Stimulated activated naive B cell treated with anti-CD40 and anti-IgM and Interleukin-4, amounts not matched to agents 10 μg/mL and 1 μg/mL and 100 μg/mL, for 72 hours (primary cell): Measurements from ENCODE around the gene ZFAND3.

Experiments
- ATAC-seq, 2 donors: fragments of 150-1000 bp; cut with Tn5 transposase; replicated peaks; 2 replicates each; pipeline ENCODE4 v1.10.0; 2021; ENCODE audit warnings: moderate library complexity in 1 of 2
- DNase-seq: peaks from one replicate; pipeline ENCODE4 v3.0.0; 2021
- H3K27ac Mint-ChIP-seq: one replicate; pipeline ENCODE4 v1.8.0; 2022; ENCODE audit warnings: mild to moderate bottlenecking, mixed read lengths
- H3K27me3 Mint-ChIP-seq, 2 donors: one replicate each; pipeline ENCODE4 v1.8.0; 2022; ENCODE audit warnings: mixed read lengths in 2 of 2
- H3K36me3 Mint-ChIP-seq, 2 donors: one replicate each; pipeline ENCODE4 v1.8.0; 2022; ENCODE audit warnings: mixed read lengths in 2 of 2, mild to moderate bottlenecking in 1 of 2
- H3K4me1 Mint-ChIP-seq, 2 donors: one replicate each; pipeline ENCODE4 v1.8.0; 2022; ENCODE audit warnings: mixed read lengths in 2 of 2, mild to moderate bottlenecking in 1 of 2
- H3K4me3 Mint-ChIP-seq, 2 donors: one replicate each; pipeline ENCODE4 v1.8.0; 2022; ENCODE audit warnings: mild to moderate bottlenecking in 2 of 2, mixed read lengths in 2 of 2, moderate library complexity in 1 of 2
- H3K9me3 Mint-ChIP-seq, 2 donors: one replicate each; pipeline ENCODE4 v1.8.0; 2022; ENCODE audit warnings: mixed read lengths in 2 of 2, mild to moderate bottlenecking in 1 of 2

ZFAND3 gene

GRCh38 chr6:38065734-38066305 is 246.3 kb downstream of the ZFAND3 start:
- peaks cover 21 to 45% of the 10 kb centered on the region in 2 donors for H3K36me3 Mint-ChIP-seq
- H3K9me3 Mint-ChIP-seq: no peaks in the 10 kb centered on the region
- peaks cover 24 to 45% of the 10 kb centered on the region in 2 donors for H3K4me1 Mint-ChIP-seq
- no peak overlapping the region for H3K4me3 Mint-ChIP-seq
- ATAC-seq: peak; percentile 48 to 53
- no peak for DNase-seq
- H3K27ac Mint-ChIP-seq: no peak overlapping the region
- H3K27me3 Mint-ChIP-seq: no peaks in the 10 kb centered on the region

GRCh38 chr6:38067263-38067980 is 247.9 kb downstream of the ZFAND3 start:
- H3K9me3 Mint-ChIP-seq: no peaks in the 10 kb centered on the region
- no peaks in the 10 kb centered on the region for H3K27me3 Mint-ChIP-seq
- H3K36me3 Mint-ChIP-seq: peaks cover 13 to 39% of the 10 kb centered on the region in 2 donors
- DNase-seq (no peak), ATAC-seq (no peak)
- no peak overlapping the region for H3K4me3 Mint-ChIP-seq
- H3K27ac Mint-ChIP-seq: peak overlapping the region; percentile 81
- H3K4me1 Mint-ChIP-seq: peaks cover 26 to 50% of the 10 kb centered on the region in 2 donors

GRCh38 chr6:38068854-38069590 is 249.5 kb downstream of the ZFAND3 start:
- Mint-ChIP-seq H3K36me3 (peaks cover 12 to 32% of the 10 kb centered on the region in 2 donors), H3K4me3 (no peak overlapping the region), H3K27me3 (no peaks in the 10 kb centered on the region), H3K27ac (peak overlapping the region; percentile 57), H3K4me1 (peaks cover 23 to 56% of the 10 kb centered on the region in 2 donors), H3K9me3 (no peaks in the 10 kb centered on the region)
- DNase-seq (no peak), ATAC-seq (no peak)

GRCh38 chr6:38077488-38078030 is 258.0 kb downstream of the ZFAND3 start:
- H3K9me3 Mint-ChIP-seq: peaks cover 0 to 1% of the 10 kb centered on the region in 2 donors
- H3K4me3 Mint-ChIP-seq: peak overlapping the region in 1 of 2 donors; percentile 14
- no peaks in the 10 kb centered on the region for H3K27me3 Mint-ChIP-seq
- H3K36me3 Mint-ChIP-seq: peaks cover 22 to 34% of the 10 kb centered on the region in 2 donors
- no peak for DNase-seq
- peak; percentile 51 to 74 for ATAC-seq
- peak overlapping the region; percentile 22 for H3K27ac Mint-ChIP-seq
- peaks cover 15 to 31% of the 10 kb centered on the region in 2 donors for H3K4me1 Mint-ChIP-seq

- Mint-ChIP-seq H3K36me3 (peaks cover 23 to 36% of the 10 kb centered on the region in 2 donors), H3K9me3 (peaks cover 0 to 1% of the 10 kb centered on the region in 2 donors), H3K4me3 (no peak overlapping the region), H3K27me3 (no peaks in the 10 kb centered on the region), H3K27ac (no peak overlapping the region), H3K4me1 (peaks cover 15 to 30% of the 10 kb centered on the region in 2 donors)
- DNase-seq: no peak
- no peak for ATAC-seq
Measured at GRCh38 chr6:38078671-38079070, 259.1 kb downstream of the ZFAND3 start.

- no peaks in the 10 kb centered on the region for H3K27me3 Mint-ChIP-seq
- H3K27ac Mint-ChIP-seq: no peak overlapping the region
- no peak overlapping the region for H3K4me3 Mint-ChIP-seq
- H3K36me3 Mint-ChIP-seq: peaks cover 24 to 38% of the 10 kb centered on the region in 2 donors
- H3K9me3 Mint-ChIP-seq: peaks cover 0 to 1% of the 10 kb centered on the region in 2 donors
- peaks cover 15 to 30% of the 10 kb centered on the region in 2 donors for H3K4me1 Mint-ChIP-seq
- DNase-seq (no peak), ATAC-seq (no peak)
Measured at GRCh38 chr6:38079107-38079506, 259.6 kb downstream of the ZFAND3 start.

- DNase-seq: no peak
- no peak for ATAC-seq
- Mint-ChIP-seq H3K9me3 (peaks cover 0 to 1% of the 10 kb centered on the region in 2 donors), H3K27me3 (no peaks in the 10 kb centered on the region), H3K4me1 (peaks cover 15 to 30% of the 10 kb centered on the region in 2 donors), H3K27ac (no peak overlapping the region), H3K4me3 (no peak overlapping the region), H3K36me3 (peaks cover 25 to 42% of the 10 kb centered on the region in 2 donors)
Measured at GRCh38 chr6:38079537-38079936, 260.0 kb downstream of the ZFAND3 start.

GRCh38 chr6:38080360-38080759 is 260.8 kb downstream of the ZFAND3 start:
- ATAC-seq (no peak), DNase-seq (no peak)
- Mint-ChIP-seq H3K36me3 (peaks cover 22 to 43% of the 10 kb centered on the region in 2 donors), H3K27ac (no peak overlapping the region), H3K27me3 (no peaks in the 10 kb centered on the region), H3K4me3 (no peak overlapping the region), H3K4me1 (peaks cover 13 to 30% of the 10 kb centered on the region in 2 donors), H3K9me3 (no peaks in the 10 kb centered on the region)

GRCh38 chr6:38080889-38081288 is 261.4 kb downstream of the ZFAND3 start:
- H3K4me1 Mint-ChIP-seq: peaks cover 13 to 30% of the 10 kb centered on the region in 2 donors
- no peaks in the 10 kb centered on the region for H3K27me3 Mint-ChIP-seq
- DNase-seq (no peak), ATAC-seq (no peak)
- no peak overlapping the region for H3K27ac Mint-ChIP-seq
- H3K9me3 Mint-ChIP-seq: no peaks in the 10 kb centered on the region
- H3K4me3 Mint-ChIP-seq: no peak overlapping the region
- peaks cover 22 to 47% of the 10 kb centered on the region in 2 donors for H3K36me3 Mint-ChIP-seq

- no peak for DNase-seq
- H3K4me3 Mint-ChIP-seq: no peak overlapping the region
- peak overlapping the region; percentile 17 for H3K27ac Mint-ChIP-seq
- H3K4me1 Mint-ChIP-seq: peaks cover 3 to 12% of the 10 kb centered on the region in 2 donors
- H3K27me3 Mint-ChIP-seq: no peaks in the 10 kb centered on the region
- H3K9me3 Mint-ChIP-seq: no peaks in the 10 kb centered on the region
- peaks cover 40 to 64% of the 10 kb centered on the region in 2 donors for H3K36me3 Mint-ChIP-seq
- ATAC-seq: no peak
Measured at GRCh38 chr6:38085031-38085430, 265.5 kb downstream of the ZFAND3 start.

GRCh38 chr6:38086346-38086745 is 266.8 kb downstream of the ZFAND3 start:
- Mint-ChIP-seq H3K9me3 (no peaks in the 10 kb centered on the region), H3K27ac (no peak overlapping the region), H3K27me3 (no peaks in the 10 kb centered on the region), H3K36me3 (peaks cover 40 to 57% of the 10 kb centered on the region in 2 donors), H3K4me3 (no peak overlapping the region), H3K4me1 (peaks cover 0 to 12% of the 10 kb centered on the region in 2 donors)
- DNase-seq: no peak
- ATAC-seq: no peak

GRCh38 chr6:38088010-38088409 is 268.5 kb downstream of the ZFAND3 start:
- H3K9me3 Mint-ChIP-seq: no peaks in the 10 kb centered on the region
- no peak overlapping the region for H3K4me3 Mint-ChIP-seq
- ATAC-seq (no peak), DNase-seq (no peak)
- peaks cover 0 to 12% of the 10 kb centered on the region in 2 donors for H3K4me1 Mint-ChIP-seq
- no peaks in the 10 kb centered on the region for H3K27me3 Mint-ChIP-seq
- H3K36me3 Mint-ChIP-seq: peaks cover 37 to 48% of the 10 kb centered on the region in 2 donors
- peak overlapping the region; percentile 26 for H3K27ac Mint-ChIP-seq

GRCh38 chr6:38088829-38089228 is 269.3 kb downstream of the ZFAND3 start:
- Mint-ChIP-seq H3K4me1 (peaks cover 0 to 8% of the 10 kb centered on the region in 2 donors), H3K4me3 (no peak overlapping the region), H3K9me3 (no peaks in the 10 kb centered on the region), H3K27me3 (no peaks in the 10 kb centered on the region), H3K27ac (no peak overlapping the region), H3K36me3 (peaks cover 32 to 42% of the 10 kb centered on the region in 2 donors)
- no peak for ATAC-seq
- no peak for DNase-seq

- no peaks in the 10 kb centered on the region for H3K9me3 Mint-ChIP-seq
- no peak overlapping the region for H3K27ac Mint-ChIP-seq
- H3K4me1 Mint-ChIP-seq: peaks cover 3 to 11% of the 10 kb centered on the region in 2 donors
- H3K36me3 Mint-ChIP-seq: peaks cover 24 to 25% of the 10 kb centered on the region in 2 donors
- no peaks in the 10 kb centered on the region for H3K27me3 Mint-ChIP-seq
- H3K4me3 Mint-ChIP-seq: no peak overlapping the region
- DNase-seq: no peak
- ATAC-seq: no peak
Measured at GRCh38 chr6:38091613-38092012, 272.1 kb downstream of the ZFAND3 start.
